CD14-positive monocyte (primary cell): Measurements from ENCODE around the gene AGFG1. TPM values are rescaled to one million over a fixed set of nuclear protein-coding genes. Genes with fewer than 3 reads are reported as not detected.
A peak's percentile ranks its signal among the peaks of the same experiment; 100 is the strongest.

Experiments
- DNase-seq, 3 donors: peaks; one replicate each; pipeline ENCODE4 v3.0.0-alpha.2; 2011 to 2022
- H2AFZ ChIP-seq: 2 replicates; pipeline ENCODE4 v1.6.0; 2012; ENCODE audit warnings: mild to moderate bottlenecking, low read depth, low read length, inconsistent platforms; ENCODE audit not compliant: insufficient read depth, poor library complexity, severe bottlenecking
- H3K27ac ChIP-seq, 2 donors: 1 replicate in 1 of 2; 2 replicates in 1 of 2; pipeline ENCODE4 v1.5.1; 2012 to 2013; ENCODE audit warnings: low read length in 2 of 2, control low read depth in 1 of 2, inconsistent platforms in 1 of 2, low read depth in 1 of 2, mild to moderate bottlenecking in 1 of 2
- H3K27me3 ChIP-seq, 2 donors: one replicate each; pipeline versions ENCODE4 v1.6.0 to v1.6.1; 2011 to 2013; ENCODE audit warnings: low read length in 2 of 2; ENCODE audit not compliant: control insufficient read depth in 2 of 2, insufficient read depth in 2 of 2
- H3K36me3 ChIP-seq, 2 donors: replicated peaks in 1 of 2; 1 replicate in 1 of 2; 2 replicates in 1 of 2; pipeline versions ENCODE4 v1.5.1 to v1.6.1; 2012 to 2013; ENCODE audit warnings: low read length in 2 of 2, control low read depth in 1 of 2, inconsistent platforms in 1 of 2, mild to moderate bottlenecking in 1 of 2; ENCODE audit not compliant: insufficient read depth in 2 of 2, control insufficient read depth in 1 of 2
- H3K4me1 ChIP-seq, 2 donors: 1 replicate in 1 of 2; 2 replicates in 1 of 2; pipeline versions ENCODE4 v1.5.1 to v1.6.1; 2012 to 2013; ENCODE audit warnings: low read length in 2 of 2, control low read depth in 1 of 2, inconsistent platforms in 1 of 2, mild to moderate bottlenecking in 1 of 2, moderate library complexity in 1 of 2; ENCODE audit not compliant: insufficient read depth in 2 of 2, control insufficient read depth in 1 of 2
- H3K4me2 ChIP-seq: replicated peaks from 2 replicates; pipeline ENCODE3; 2012; ENCODE audit warnings: low read length, moderate library complexity, mild to moderate bottlenecking; ENCODE audit not compliant: poor library complexity, severe bottlenecking; ENCODE audit errors: extremely low read depth
- H3K4me3 ChIP-seq, 3 experiments: fragments of 200-600 bp in 1 of 3; sonication (generic) in 1 of 3; replicated peaks in 1 of 3; 1 replicate in 2 of 3; 2 replicates in 1 of 3; pipeline ENCODE4 v1.5.1; 2011 to 2013; ENCODE audit warnings: low read length in 3 of 3, mild to moderate bottlenecking in 3 of 3, control low read depth in 2 of 3, low read depth in 2 of 3, inconsistent platforms in 1 of 3, moderate library complexity in 1 of 3
- H3K79me2 ChIP-seq: 2 replicates; pipeline ENCODE4 v1.6.0; 2012; ENCODE audit warnings: mild to moderate bottlenecking, control low read depth, inconsistent platforms, low read length, moderate library complexity; ENCODE audit not compliant: insufficient read depth
- H3K9ac ChIP-seq: 2 replicates; pipeline ENCODE4 v1.6.0; 2017; ENCODE audit warnings: low read length, mild to moderate bottlenecking; ENCODE audit not compliant: insufficient read depth, poor library complexity, severe bottlenecking
- H3K9me3 ChIP-seq, 2 donors: replicated peaks in 1 of 2; 1 replicate in 1 of 2; 2 replicates in 1 of 2; pipeline versions ENCODE4 v1.5.1 to v1.6.1; 2012 to 2013; ENCODE audit warnings: low read length in 2 of 2, control low read depth in 1 of 2; ENCODE audit not compliant: control insufficient read depth in 1 of 2, insufficient read depth in 1 of 2
- H4K20me1 ChIP-seq: 2 replicates; pipeline ENCODE4 v1.6.0; 2012; ENCODE audit warnings: mild to moderate bottlenecking, low read length, control low read depth, moderate library complexity; ENCODE audit not compliant: insufficient read depth
- H3K27ac Mint-ChIP-seq, 7 donors: one replicate each; pipeline ENCODE4 v1.8.0; 2020; ENCODE audit warnings: mild to moderate bottlenecking in 7 of 7, mixed read lengths in 7 of 7, moderate library complexity in 6 of 7, inconsistent platforms in 2 of 7
- H3K27me3 Mint-ChIP-seq, 3 donors: one replicate each; pipeline ENCODE4 v1.8.0; 2021 to 2022; ENCODE audit warnings: low read depth in 3 of 3, mild to moderate bottlenecking in 3 of 3, mixed read lengths in 3 of 3, moderate library complexity in 3 of 3, inconsistent platforms in 1 of 3
- H3K36me3 Mint-ChIP-seq, 2 donors: one replicate each; pipeline ENCODE4 v1.8.0; 2020; ENCODE audit warnings: mixed read lengths in 2 of 2, inconsistent platforms in 1 of 2, mild to moderate bottlenecking in 1 of 2
- H3K4me1 Mint-ChIP-seq: one replicate; pipeline ENCODE4 v1.8.0; 2020; ENCODE audit warnings: mild to moderate bottlenecking, mixed read lengths
- H3K4me3 Mint-ChIP-seq, 2 donors: one replicate each; pipeline ENCODE4 v1.8.0; 2020; ENCODE audit warnings: mild to moderate bottlenecking in 2 of 2, mixed read lengths in 2 of 2, moderate library complexity in 1 of 2
- H3K9me3 Mint-ChIP-seq, 7 donors: one replicate each; pipeline ENCODE4 v1.8.0; 2020 to 2022; ENCODE audit warnings: mixed read lengths in 7 of 7, mild to moderate bottlenecking in 6 of 7, moderate library complexity in 6 of 7, inconsistent platforms in 2 of 7
- CTCF ChIP-seq: fragments of 200-600 bp; IDR thresholded peaks from one replicate; pipeline ENCODE4 v1.8.0; 2022; ENCODE audit warnings: antibody characterized with exemption, mild to moderate bottlenecking
- WGBS: methylation state at CpG from one replicate; pipeline ENCODE4 v1.1.5; 2013; ENCODE audit warnings: missing lambda C conversion rate; ENCODE audit not compliant: insufficient coverage; 5-methylcytosine and 5-hydroxymethylcytosine counted together
- intact Hi-C, 2 donors: fragments of 100-400 bp; cut with micrococcal nuclease; formaldehyde crosslinking; loops; one replicate each; pipeline versions ENCODE4 v1.15.0 to v1.15.1; 2023
- polyA plus RNA-seq, 3 donors: library from polyadenylated mRNA; depleted of rRNA in 1 of 3; unstranded in 2 of 3; stranded (reverse) in 1 of 3; fragments of 300-500 nt in 2 of 3; fragments of >200 nt in 1 of 3; fragmentation: Illumina TruSeq in 2 of 3; gene quantifications; 1 replicate in 2 of 3; 2 replicates in 1 of 3; pipeline ENCODE4 v1.2.3, GENCODE V29; 2012 to 2021

Gene AGFG1
- polyA plus RNA-seq, 3 donors, result 17.3 to 76.1 (median 56.9) TPM

- Histone ChIP-seq H3K9me3 (no peaks in the 10 kb centered on the region), H3K4me2 (no peak overlapping the region), H3K27ac (peak overlapping the region in 1 of 2 donors; percentile 82), H3K36me3 (no peaks in the 10 kb centered on the region), H3K4me1 (peaks cover 44 to 64% of the 10 kb centered on the region in 2 donors), H3K9ac (no peak overlapping the region), H2AFZ (no peak overlapping the region), H3K4me3 (no peak overlapping the region), H4K20me1 (no peaks in the 10 kb centered on the region), H3K27me3 (no peaks in the 10 kb centered on the region), H3K79me2 (no peaks in the 10 kb centered on the region)
- no peak for TF ChIP-seq CTCF
- Mint-ChIP-seq H3K4me1 (peaks cover 56% of the 10 kb centered on the region), H3K27ac (peak overlapping the region in 5 of 7 donors; percentile 15 to 90 (median 58)), H3K27me3 (no peaks in the 10 kb centered on the region), H3K36me3 (no peaks in the 10 kb centered on the region), H3K4me3 (no peak overlapping the region), H3K9me3 (no peaks in the 10 kb centered on the region)
- intact Hi-C loops, result loop anchor here in 1 of 2 donors (5.0 kb wide), 1 partner anchor 37 kb away; no protein-coding TSS in a partner anchor
- 95% methylated on average over 5 of the region's 5 CpGs for WGBS
- DNase-seq, result no peak
These were observed 32.7 kb upstream of the AGFG1 start for GRCh38 chr2:227439214-227439613.

- intact Hi-C loops, result no loop called here
These were observed 29.3 kb upstream of the AGFG1 start for GRCh38 chr2:227442639-227443038.

More at GRCh38 chr2:227442639-227443038, 29.3 kb upstream of the AGFG1 start:
- no peak overlapping the region for H3K4me3 Mint-ChIP-seq
- no peak overlapping the region for H3K9ac ChIP-seq
- no peaks in the 10 kb centered on the region for H3K9me3 ChIP-seq
- WGBS, result no CpG with 5 or more reads among the region's 1 CpG
- no peak for DNase-seq
- H3K79me2 ChIP-seq, result no peaks in the 10 kb centered on the region
- H3K4me1 ChIP-seq, result peaks cover 23 to 41% of the 10 kb centered on the region in 2 donors
- H3K27me3 ChIP-seq, result no peaks in the 10 kb centered on the region
- TF ChIP-seq CTCF, result no peak
- H4K20me1 ChIP-seq, result no peaks in the 10 kb centered on the region
- no peaks in the 10 kb centered on the region for H3K36me3 Mint-ChIP-seq
- no peaks in the 10 kb centered on the region for H3K9me3 Mint-ChIP-seq
- H3K36me3 ChIP-seq, result no peaks in the 10 kb centered on the region
- no peak overlapping the region for H3K27ac ChIP-seq
- H3K4me1 Mint-ChIP-seq, result peaks cover 44% of the 10 kb centered on the region
- no peak overlapping the region for H3K4me3 ChIP-seq
- no peak overlapping the region for H2AFZ ChIP-seq
- H3K27me3 Mint-ChIP-seq, result no peaks in the 10 kb centered on the region
- H3K4me2 ChIP-seq, result no peak overlapping the region
- H3K27ac Mint-ChIP-seq, result peak overlapping the region in 2 of 7 donors; percentile 18 to 40
